Epithelial cell of esophagus (primary cell): ENCODE results near the gene KPNB1.
A peak's percentile ranks its signal among the peaks of the same experiment; 100 is the strongest.

Source experiments
- DNase-seq: peaks from one replicate; pipeline ENCODE4 v3.0.0; 2010; ENCODE audit warnings: low read depth
- H3K4me3 ChIP-seq: 2 replicates; pipeline ENCODE4 v1.5.1; 2011; ENCODE audit warnings: mild to moderate bottlenecking, low read length, control low read depth
- CTCF ChIP-seq: IDR thresholded peaks from 2 replicates; pipeline ENCODE4 v1.5.1; 2011; ENCODE audit warnings: low read depth, mild to moderate bottlenecking, low read length, control low read depth, inconsistent platforms; ENCODE audit not compliant: insufficient read depth; ENCODE audit errors: missing control alignments

KPNB1 gene

GRCh38 chr17:47649153-47649971 lies at the start of gene KPNB1:
TSS of gene KPNB1 (plus strand) at chr17:47649919. CDS start at chr17:47650245, 326 bp downstream.
- peak; percentile 100 for DNase-seq
- peak within 1 kb of the TSS; percentile 82 for H3K4me3 ChIP-seq
- TF ChIP-seq CTCF: no peak

DNA sequence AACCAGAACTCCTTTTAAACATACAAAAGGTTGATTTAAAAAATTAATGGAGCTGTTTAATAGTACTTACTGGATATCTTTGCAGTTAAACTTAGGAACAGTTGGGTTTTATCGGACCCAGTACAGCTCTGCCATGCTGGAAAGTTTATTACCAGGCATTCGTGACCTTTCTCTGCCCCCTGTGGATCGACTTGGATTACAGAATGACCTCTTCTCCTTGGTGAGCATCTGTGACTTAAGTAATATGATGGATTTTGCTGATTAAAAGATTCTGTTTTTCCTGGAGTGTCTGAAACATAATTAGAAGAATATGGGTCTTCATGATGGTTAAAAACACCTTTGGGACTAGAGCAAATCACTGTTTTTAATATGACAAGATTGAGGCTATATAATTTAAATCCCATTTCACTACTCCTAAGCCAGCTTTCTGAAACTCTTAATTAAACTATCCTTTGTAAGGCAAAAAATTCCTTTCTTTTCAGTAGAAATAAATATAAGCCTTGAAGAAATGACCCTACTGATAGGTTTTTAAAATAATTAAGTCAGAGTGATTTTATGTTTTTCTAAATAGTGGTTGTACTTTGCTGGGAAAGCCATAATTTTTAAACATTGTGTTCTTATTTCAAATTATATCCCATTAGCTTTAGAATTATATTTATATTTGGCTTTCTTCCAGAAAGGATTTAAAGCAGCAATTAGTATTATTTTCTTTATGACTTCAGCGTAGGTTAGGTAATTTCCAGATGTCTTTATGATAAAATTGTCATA lies 45.7 kb upstream of the KPNB1 start:
- TF ChIP-seq CTCF: no peak
- no peak overlapping the region for H3K4me3 ChIP-seq
- DNase-seq: no peak

DNA sequence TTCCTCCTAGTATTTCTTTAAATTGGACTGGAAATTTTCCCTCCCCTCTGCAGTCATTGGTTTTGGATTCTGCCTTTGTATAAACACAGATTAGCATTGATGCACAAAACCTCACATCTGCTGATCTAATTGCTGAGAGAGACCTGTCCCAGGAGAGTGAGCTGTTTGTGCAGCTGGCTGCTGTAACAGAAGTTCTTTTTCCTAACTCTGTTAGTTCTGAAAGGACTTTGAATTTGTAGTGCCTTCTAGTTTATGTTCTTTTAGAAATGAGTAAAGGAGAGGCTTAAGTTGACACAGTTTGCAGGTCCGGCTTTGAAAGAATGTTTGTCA lies 45.2 kb upstream of the KPNB1 start:
- H3K4me3 ChIP-seq: no peak overlapping the region
- DNase-seq: no peak
- TF ChIP-seq CTCF: no peak

DNA sequence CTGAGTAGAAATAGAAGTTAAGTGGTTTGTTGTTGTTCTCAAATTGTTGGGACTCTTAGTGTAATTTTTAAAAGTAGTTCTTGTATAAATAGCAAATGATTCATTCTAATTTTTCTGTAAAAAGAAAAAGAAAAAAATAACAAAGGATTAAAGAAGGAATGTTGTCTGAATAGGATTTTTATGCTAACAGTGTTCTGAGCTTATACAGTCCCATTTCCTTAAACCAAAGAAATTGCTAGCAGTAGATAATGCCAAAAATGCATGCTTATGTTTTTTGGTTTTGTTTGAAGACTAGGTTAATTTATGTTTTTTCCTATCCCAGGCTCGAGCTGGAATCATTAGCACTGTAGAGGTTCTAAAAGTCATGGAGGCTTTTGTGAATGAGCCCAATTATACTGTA lies 44.7 kb upstream of the KPNB1 start:
- DNase-seq: no peak
- H3K4me3 ChIP-seq: no peak overlapping the region
- no peak for TF ChIP-seq CTCF

DNA sequence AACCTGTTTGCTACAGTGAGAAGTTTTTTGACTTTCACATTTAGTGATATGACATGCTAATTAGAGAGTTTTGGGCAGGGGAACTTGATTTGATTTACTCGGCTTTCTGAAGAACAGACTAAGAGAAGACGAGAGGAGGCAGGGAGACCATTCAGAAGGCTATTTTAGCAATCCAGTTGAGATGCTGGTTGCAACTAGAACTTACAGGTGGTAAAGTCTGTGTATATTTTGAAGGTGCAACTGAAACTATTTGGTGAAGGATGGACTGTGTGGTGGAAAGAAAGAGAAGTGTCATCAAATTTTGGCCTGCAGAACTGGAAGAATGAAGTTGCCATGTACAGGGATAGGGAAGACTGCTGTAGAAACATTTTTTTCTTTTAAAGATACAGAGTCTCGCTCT lies 42.2 kb upstream of the KPNB1 start:
- H3K4me3 ChIP-seq: no peak overlapping the region
- DNase-seq: no peak
- TF ChIP-seq CTCF: no peak

GRCh38 chr17:47611372-47612350 lies 38.1 kb upstream of the KPNB1 start:
- no peak for DNase-seq
- TF ChIP-seq CTCF: no peak
- H3K4me3 ChIP-seq: no peak overlapping the region
